ENCODE data around the gene IGF2BP2. TPM values are rescaled to one million over a fixed set of nuclear protein-coding genes. Genes with fewer than 3 reads are reported as not detected.

Gene IGF2BP2
- total RNA-seq, 1 donor from 2014 or later, result 201 TPM

DNA sequence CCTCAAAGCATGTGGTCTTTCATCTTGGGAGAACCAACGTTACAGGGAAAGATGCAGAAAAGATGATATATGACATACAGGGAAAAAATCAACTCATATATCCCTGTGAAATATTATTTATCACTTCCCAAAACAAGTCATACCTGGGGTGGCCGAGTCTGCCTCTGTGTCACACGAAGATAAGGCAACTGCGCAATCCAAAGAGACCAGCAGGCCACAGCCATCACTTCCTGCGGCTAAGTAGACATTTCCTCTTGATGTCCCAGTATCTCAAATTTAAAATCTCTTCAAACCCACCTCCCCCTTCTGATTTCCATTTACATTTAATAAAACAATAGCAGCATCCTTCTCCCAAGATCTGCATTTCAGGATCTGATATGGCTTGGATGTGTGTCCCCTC, 71.5 kb downstream of the IGF2BP2 start:
- DNase-seq (ENCODE audit: low spot score in 2 of 2, unreplicated experiment in 2 of 2), result no peak
- H3K4me3 Mint-ChIP-seq, result no peak overlapping the region
- peaks cover 19% of the 10 kb centered on the region for H3K9me3 Mint-ChIP-seq
- no peak for TF ChIP-seq CTCF (IDR thresholded peaks at IDR 0.05; ENCODE audit: unreplicated experiment)
- peaks cover 18% of the 10 kb centered on the region for H3K4me1 Mint-ChIP-seq
- H3K36me3 Mint-ChIP-seq, result peaks cover 52% of the 10 kb centered on the region
- peak overlapping the region; percentile 39 for H3K27ac Mint-ChIP-seq
- no peaks in the 10 kb centered on the region for H3K27me3 Mint-ChIP-seq (ENCODE audit: low read depth)

GRCh38 chr3:185750702-185751101, 74.1 kb downstream of the IGF2BP2 start:
- peaks cover 2% of the 10 kb centered on the region for H3K9me3 Mint-ChIP-seq

DNA sequence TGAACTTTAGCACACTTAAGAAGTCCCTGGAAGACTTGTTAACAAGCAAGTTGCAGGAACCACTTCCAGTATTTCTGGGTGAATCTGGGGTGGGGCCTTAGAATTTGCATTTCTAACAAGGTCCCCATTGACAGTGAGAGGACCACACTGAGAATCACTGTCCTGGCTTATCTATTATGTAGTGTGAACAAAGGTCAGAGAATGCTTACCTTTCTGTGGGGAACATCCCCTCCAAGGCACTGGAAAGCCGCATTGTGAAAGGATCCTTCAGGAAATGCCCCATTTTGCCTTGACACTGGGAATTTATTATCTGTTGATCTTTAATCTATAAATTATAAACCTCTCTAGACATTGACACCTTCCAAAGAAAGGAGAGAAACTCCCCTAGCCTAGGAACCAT, 74.8 kb downstream of the IGF2BP2 start:
- Mint-ChIP-seq H3K9me3 (no peaks in the 10 kb centered on the region), H3K27ac (peak overlapping the region; percentile 18), H3K27me3 (ENCODE audit: low read depth) (no peaks in the 10 kb centered on the region), H3K4me3 (no peak overlapping the region), H3K36me3 (peaks cover 28% of the 10 kb centered on the region), H3K4me1 (peaks cover 34% of the 10 kb centered on the region)
- no peak for DNase-seq (ENCODE audit: low spot score in 2 of 2, unreplicated experiment in 2 of 2)
- no peak for TF ChIP-seq CTCF (IDR thresholded peaks at IDR 0.05; ENCODE audit: unreplicated experiment)

More at GRCh38 chr3:185750702-185751101, 74.1 kb downstream of the IGF2BP2 start:
- TF ChIP-seq CTCF (IDR thresholded peaks at IDR 0.05; ENCODE audit: unreplicated experiment), result no peak
- H3K36me3 Mint-ChIP-seq, result peaks cover 35% of the 10 kb centered on the region
- H3K27me3 Mint-ChIP-seq (ENCODE audit: low read depth), result no peaks in the 10 kb centered on the region
- no peak for DNase-seq (ENCODE audit: low spot score in 2 of 2, unreplicated experiment in 2 of 2)
- no peak overlapping the region for H3K27ac Mint-ChIP-seq
- peaks cover 27% of the 10 kb centered on the region for H3K4me1 Mint-ChIP-seq
- H3K4me3 Mint-ChIP-seq, result no peak overlapping the region

- no peak for TF ChIP-seq CTCF (IDR thresholded peaks at IDR 0.05; ENCODE audit: unreplicated experiment)
- no peak for DNase-seq (ENCODE audit: low spot score in 2 of 2, unreplicated experiment in 2 of 2)
- Mint-ChIP-seq H3K27me3 (ENCODE audit: low read depth) (no peaks in the 10 kb centered on the region), H3K27ac (peak overlapping the region; percentile 72), H3K9me3 (no peaks in the 10 kb centered on the region), H3K4me3 (no peak overlapping the region), H3K36me3 (peaks cover 7% of the 10 kb centered on the region), H3K4me1 (peaks cover 47% of the 10 kb centered on the region)
These were observed 78.4 kb downstream of the IGF2BP2 start for GRCh38 chr3:185746470-185746869.

DNA sequence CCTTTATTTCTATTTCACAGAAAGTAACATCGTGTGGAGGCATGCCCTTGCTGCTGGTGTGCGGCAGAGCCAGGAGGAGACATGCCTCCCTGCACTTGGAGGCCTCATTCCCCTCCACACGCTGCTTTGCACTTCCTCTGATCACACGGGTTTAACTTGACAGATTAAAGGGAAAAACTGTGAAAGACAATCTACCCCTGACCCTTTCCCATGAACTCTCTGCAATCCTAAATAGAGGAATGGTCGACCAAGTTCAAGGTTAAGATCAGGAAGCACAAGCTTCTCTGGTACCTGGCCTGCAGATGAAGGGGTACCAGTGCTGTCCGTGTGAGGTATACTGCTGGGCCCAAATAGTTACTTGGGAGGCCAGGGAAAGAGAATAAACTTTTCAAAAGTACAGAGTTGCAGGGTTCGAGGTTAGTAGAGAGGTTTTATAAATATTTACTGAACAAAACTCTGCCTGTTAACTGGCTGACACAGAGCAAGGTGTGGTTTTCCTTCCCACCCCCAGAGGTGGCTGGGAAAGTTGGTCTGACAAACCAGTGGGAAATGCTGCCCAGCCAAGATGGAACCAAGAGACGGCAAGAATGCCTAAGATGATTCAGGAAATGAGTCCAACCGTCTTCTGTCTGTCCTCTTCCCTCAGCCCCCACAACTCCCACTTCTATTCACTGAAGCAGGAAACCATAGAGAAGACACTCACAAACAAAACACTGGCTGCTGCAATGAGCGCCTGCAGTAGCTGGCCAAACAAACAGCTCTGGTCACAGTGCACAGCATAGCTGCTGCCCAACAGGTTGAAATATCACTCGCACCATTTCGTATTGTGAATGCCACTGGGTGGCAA, 79.6 kb downstream of the IGF2BP2 start:
- no peak for TF ChIP-seq CTCF (IDR thresholded peaks at IDR 0.05; ENCODE audit: unreplicated experiment)
- Mint-ChIP-seq H3K9me3 (no peaks in the 10 kb centered on the region), H3K4me1 (peaks cover 41% of the 10 kb centered on the region), H3K4me3 (no peak overlapping the region), H3K27me3 (ENCODE audit: low read depth) (no peaks in the 10 kb centered on the region), H3K36me3 (peaks cover 1% of the 10 kb centered on the region), H3K27ac (peak overlapping the region; percentile 72)
- no peak for DNase-seq (ENCODE audit: low spot score in 2 of 2, unreplicated experiment in 2 of 2)

Measured in mesothelial cell of epicardium (in vitro differentiated cells).